ENCODE results near the gene NF2. TPM values are rescaled to one million over a fixed set of nuclear protein-coding genes. Genes with fewer than 3 reads are reported as not detected.
A peak's percentile ranks its signal among the peaks of the same experiment; 100 is the strongest.
"Not testable (repeated sequence)": the region's sequence is repeated elsewhere in the genome, so short reads cannot be mapped to it uniquely, and the experiment has no call there.

Gene NF2
- total RNA-seq, 1 donor from 2014 or later, result 32.3 TPM

- not testable (repeated sequence) for ATAC-seq
These were observed 5.4 kb upstream of the NF2 start for GRCh38 chr22:29597871-29598683.

- ATAC-seq, result no peak
These were observed 4.8 kb upstream of the NF2 start for GRCh38 chr22:29598684-29599020.

- ATAC-seq, result no peak
These were observed 585 bp downstream of the NF2 start for GRCh38 chr22:29604076-29604360.

- no peak for ATAC-seq
These were observed 2.1 kb downstream of the NF2 start for GRCh38 chr22:29605527-29605850.

GRCh38 chr22:29606320-29606719, 2.9 kb downstream of the NF2 start:
- ATAC-seq, result no peak

GRCh38 chr22:29607426-29607825, 4.0 kb downstream of the NF2 start:
- ATAC-seq, result no peak

- peak; percentile 41 for ATAC-seq
These were observed 5.7 kb downstream of the NF2 start for GRCh38 chr22:29609139-29609538.

- no peak for ATAC-seq
These were observed 7.3 kb downstream of the NF2 start for GRCh38 chr22:29610780-29611179.

GRCh38 chr22:29615705-29616327, 12.4 kb downstream of the NF2 start:
- no peak for ATAC-seq

GRCh38 chr22:29617922-29618629, 14.6 kb downstream of the NF2 start:
- ATAC-seq, result peak; percentile 84

GRCh38 chr22:29621761-29622526, 18.5 kb downstream of the NF2 start:
- peak; percentile 75 for ATAC-seq

- ATAC-seq, result no peak
These were observed 19.6 kb downstream of the NF2 start for GRCh38 chr22:29623059-29623458.

GRCh38 chr22:29623553-29624169, 20.2 kb downstream of the NF2 start:
- no peak for ATAC-seq

- peak; percentile 60 for ATAC-seq
These were observed 21.8 kb downstream of the NF2 start for GRCh38 chr22:29625090-29625825.

- peak; percentile 73 for ATAC-seq
These were observed 23.2 kb downstream of the NF2 start for GRCh38 chr22:29626497-29627195.

- ATAC-seq, result no peak
These were observed 23.7 kb downstream of the NF2 start for GRCh38 chr22:29627196-29627535.

GRCh38 chr22:29628996-29629902, 25.8 kb downstream of the NF2 start:
- ATAC-seq, result no peak

GRCh38 chr22:29629903-29630516, 26.6 kb downstream of the NF2 start:
- no peak for ATAC-seq

GRCh38 chr22:29630987-29631386, 27.6 kb downstream of the NF2 start:
- ATAC-seq, result no peak

- ATAC-seq, result no peak
These were observed 28.3 kb downstream of the NF2 start for GRCh38 chr22:29631725-29632124.

All from esophagus mucosa (tissue), 1 donor.